Measurements from ENCODE around the gene FOXP3. TPM values are rescaled to one million over a fixed set of nuclear protein-coding genes. Genes with fewer than 3 reads are reported as not detected.

The FOXP3 gene
- polyA plus RNA-seq, 1 experiment: 0.18 TPM

DNA sequence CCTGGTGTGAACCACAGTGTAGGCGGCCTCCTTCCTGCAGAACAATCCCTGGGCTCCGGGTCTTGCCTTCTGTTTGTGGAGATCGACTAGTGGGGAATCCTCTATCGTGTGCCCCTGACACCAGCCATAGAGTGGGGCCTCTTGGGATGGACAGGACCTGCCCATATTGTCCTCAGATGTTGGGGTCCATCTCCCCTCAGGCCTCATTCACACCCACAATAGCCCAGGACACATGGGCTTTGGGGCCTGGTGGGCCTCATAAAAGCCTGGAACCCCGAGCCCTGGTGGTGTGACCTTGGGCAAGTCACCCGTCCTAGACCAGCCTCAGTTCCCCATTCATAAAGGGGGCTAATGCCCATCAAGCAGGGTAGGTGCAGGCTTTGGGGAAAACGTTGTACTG, 25.7 kb upstream of the FOXP3 start:
- ChIA-PET CTCF (no interaction called here), POLR2A (no interaction called here)
- H3K27me3 ChIP-seq (ENCODE audit: control insufficient read depth, insufficient read depth, low read length): no peaks in the 10 kb centered on the region
- H3K4me3 ChIP-seq (ENCODE audit: low read depth, low read length): no peak overlapping the region
- no peaks in the 10 kb centered on the region for H3K36me3 ChIP-seq (ENCODE audit: control insufficient read depth, insufficient read depth, low read length)
- DNase-seq (ENCODE audit: low read depth): no peak
- TF ChIP-seq, protein P1, sequence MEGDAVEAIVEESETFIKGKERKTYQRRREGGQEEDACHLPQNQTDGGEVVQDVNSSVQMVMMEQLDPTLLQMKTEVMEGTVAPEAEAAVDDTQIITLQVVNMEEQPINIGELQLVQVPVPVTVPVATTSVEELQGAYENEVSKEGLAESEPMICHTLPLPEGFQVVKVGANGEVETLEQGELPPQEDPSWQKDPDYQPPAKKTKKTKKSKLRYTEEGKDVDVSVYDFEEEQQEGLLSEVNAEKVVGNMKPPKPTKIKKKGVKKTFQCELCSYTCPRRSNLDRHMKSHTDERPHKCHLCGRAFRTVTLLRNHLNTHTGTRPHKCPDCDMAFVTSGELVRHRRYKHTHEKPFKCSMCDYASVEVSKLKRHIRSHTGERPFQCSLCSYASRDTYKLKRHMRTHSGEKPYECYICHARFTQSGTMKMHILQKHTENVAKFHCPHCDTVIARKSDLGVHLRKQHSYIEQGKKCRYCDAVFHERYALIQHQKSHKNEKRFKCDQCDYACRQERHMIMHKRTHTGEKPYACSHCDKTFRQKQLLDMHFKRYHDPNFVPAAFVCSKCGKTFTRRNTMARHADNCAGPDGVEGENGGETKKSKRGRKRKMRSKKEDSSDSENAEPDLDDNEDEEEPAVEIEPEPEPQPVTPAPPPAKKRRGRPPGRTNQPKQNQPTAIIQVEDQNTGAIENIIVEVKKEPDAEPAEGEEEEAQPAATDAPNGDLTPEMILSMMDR (IDR thresholded peaks at IDR 0.05; ENCODE audit: insufficient read depth, low read depth, low read length): no peak

DNA sequence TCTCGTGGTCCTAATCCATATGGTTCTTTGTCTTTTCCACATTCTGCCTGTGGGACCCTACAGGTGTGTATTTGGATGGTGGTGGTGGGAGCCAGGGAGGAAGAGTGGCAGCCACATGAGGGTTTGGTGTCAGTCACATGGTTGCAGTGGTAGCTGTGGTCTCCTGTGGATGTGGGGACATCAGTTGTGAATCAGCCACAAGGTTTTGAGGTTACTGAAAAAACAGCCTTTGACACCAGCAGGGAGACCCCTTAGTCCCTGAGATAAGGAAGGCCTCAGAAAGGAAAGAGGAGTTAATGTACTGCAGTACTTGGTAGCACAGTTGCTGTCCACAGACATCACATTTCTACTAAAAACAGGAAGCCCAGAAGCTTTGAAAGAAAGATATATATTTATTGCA, 23.2 kb upstream of the FOXP3 start:
- Histone ChIP-seq H3K4me3 (ENCODE audit: low read depth, low read length) (no peak overlapping the region), H3K36me3 (ENCODE audit: control insufficient read depth, insufficient read depth, low read length) (no peaks in the 10 kb centered on the region), H3K27me3 (ENCODE audit: control insufficient read depth, insufficient read depth, low read length) (no peaks in the 10 kb centered on the region)
- POLR2A ChIA-PET: no interaction called here
- DNase-seq (ENCODE audit: low read depth): no peak
- CTCF ChIA-PET: no interaction called here
- TF ChIP-seq, protein P1 (IDR thresholded peaks at IDR 0.05; ENCODE audit: insufficient read depth, low read depth, low read length): no peak

DNA sequence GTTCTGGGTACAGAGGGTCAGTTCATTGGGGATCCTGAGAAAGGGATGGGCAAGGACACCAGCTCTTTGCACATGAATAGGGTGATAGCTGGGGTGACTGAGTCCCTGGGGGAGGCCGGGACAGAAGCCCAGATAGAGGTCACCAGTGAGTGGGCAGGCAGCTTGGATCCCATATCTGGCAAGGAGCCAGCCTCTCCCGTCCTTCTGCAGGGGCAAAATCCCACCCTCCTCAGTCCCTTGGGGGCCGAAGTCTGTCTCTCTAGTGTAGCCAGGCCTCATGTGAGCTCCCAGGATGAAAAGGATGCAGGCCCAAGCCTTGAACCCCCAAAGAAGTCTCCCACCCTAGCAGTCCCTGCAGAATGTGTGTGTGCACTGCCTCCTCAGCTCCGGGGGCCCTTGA, 22.1 kb upstream of the FOXP3 start:
- CTCF ChIA-PET: interaction anchor here (0.8 kb wide), 1 partner anchor 94 kb away, joined by 3 read pairs; no protein-coding TSS in a partner anchor

DNA sequence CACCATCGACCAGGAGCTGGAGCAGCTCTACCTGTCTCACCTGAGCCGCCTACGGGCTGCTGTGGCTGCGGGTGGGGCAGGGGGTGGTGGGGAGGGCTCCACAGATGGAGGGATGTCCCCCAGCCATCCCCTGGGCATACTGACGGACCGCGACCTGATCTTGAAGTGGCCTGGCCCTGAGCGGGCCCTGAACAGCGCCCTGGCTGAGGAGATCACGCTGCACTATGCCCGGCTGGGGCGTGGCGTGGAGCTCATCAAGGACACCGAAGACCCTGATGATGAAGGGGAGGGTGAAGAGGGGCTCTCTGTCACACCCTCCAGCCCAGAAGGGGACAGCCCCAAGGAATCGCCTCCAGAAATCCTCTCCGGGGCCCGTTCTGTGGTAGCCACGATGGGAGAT, 21.6 kb upstream of the FOXP3 start:
- ChIA-PET CTCF (interaction anchor here (0.8 kb wide), 1 partner anchor 94 kb away, joined by 3 read pairs; no protein-coding TSS in a partner anchor), POLR2A (no interaction called here)
- TF ChIP-seq, protein P1 (IDR thresholded peaks at IDR 0.05; ENCODE audit: insufficient read depth, low read depth, low read length): no peak

More for the DNA sequence above, 22.1 kb upstream of the FOXP3 start:
- Histone ChIP-seq H3K36me3 (ENCODE audit: control insufficient read depth, insufficient read depth, low read length) (no peaks in the 10 kb centered on the region), H3K4me3 (ENCODE audit: low read depth, low read length) (no peak overlapping the region), H3K27me3 (ENCODE audit: control insufficient read depth, insufficient read depth, low read length) (no peaks in the 10 kb centered on the region)
- POLR2A ChIA-PET: no interaction called here
- no peak for DNase-seq (ENCODE audit: low read depth)
- TF ChIP-seq, protein P1 (IDR thresholded peaks at IDR 0.05; ENCODE audit: insufficient read depth, low read depth, low read length): no peak

DNA sequence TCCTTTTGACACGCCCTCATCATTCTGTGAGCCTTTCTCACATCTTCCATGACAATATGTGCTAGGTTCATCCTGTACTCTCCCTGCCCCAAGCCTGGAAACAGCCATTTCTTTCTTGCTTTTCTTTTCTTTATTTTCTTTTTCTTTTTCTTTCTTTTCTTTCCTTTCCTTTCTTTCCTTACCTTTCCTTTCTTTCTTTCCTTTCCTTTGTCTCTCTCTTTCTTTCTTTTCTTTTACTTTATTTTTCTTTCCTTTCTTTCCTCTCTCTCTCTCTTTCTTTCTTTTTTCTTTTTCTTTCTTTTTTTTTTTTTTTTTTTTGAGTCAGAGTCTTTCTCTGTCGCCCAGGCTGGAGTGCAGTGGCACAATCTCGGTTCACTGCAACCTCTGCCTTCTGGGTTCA, 19.7 kb upstream of the FOXP3 start:
- Histone ChIP-seq H3K27me3 (ENCODE audit: control insufficient read depth, insufficient read depth, low read length) (no peaks in the 10 kb centered on the region), H3K4me3 (ENCODE audit: low read depth, low read length) (no peak overlapping the region), H3K36me3 (ENCODE audit: control insufficient read depth, insufficient read depth, low read length) (no peaks in the 10 kb centered on the region)
- ChIA-PET CTCF (no interaction called here), POLR2A (no interaction called here)
- TF ChIP-seq, protein P1 (IDR thresholded peaks at IDR 0.05; ENCODE audit: insufficient read depth, low read depth, low read length): no peak
- no peak for DNase-seq (ENCODE audit: low read depth)

More for the DNA sequence above, 21.6 kb upstream of the FOXP3 start:
- no peak overlapping the region for H3K4me3 ChIP-seq (ENCODE audit: low read depth, low read length)
- H3K36me3 ChIP-seq (ENCODE audit: control insufficient read depth, insufficient read depth, low read length): no peaks in the 10 kb centered on the region
- DNase-seq (ENCODE audit: low read depth): no peak
- no peaks in the 10 kb centered on the region for H3K27me3 ChIP-seq (ENCODE audit: control insufficient read depth, insufficient read depth, low read length)

All from BJ (cell line).